RKO (cell line): ENCODE data around the gene C1orf74.

Experiments
- DNase-seq: peaks from one replicate; pipeline ENCODE4 v3.0.0-alpha.2; 2016; ENCODE audit warnings: low spot score

Gene C1orf74

DNA sequence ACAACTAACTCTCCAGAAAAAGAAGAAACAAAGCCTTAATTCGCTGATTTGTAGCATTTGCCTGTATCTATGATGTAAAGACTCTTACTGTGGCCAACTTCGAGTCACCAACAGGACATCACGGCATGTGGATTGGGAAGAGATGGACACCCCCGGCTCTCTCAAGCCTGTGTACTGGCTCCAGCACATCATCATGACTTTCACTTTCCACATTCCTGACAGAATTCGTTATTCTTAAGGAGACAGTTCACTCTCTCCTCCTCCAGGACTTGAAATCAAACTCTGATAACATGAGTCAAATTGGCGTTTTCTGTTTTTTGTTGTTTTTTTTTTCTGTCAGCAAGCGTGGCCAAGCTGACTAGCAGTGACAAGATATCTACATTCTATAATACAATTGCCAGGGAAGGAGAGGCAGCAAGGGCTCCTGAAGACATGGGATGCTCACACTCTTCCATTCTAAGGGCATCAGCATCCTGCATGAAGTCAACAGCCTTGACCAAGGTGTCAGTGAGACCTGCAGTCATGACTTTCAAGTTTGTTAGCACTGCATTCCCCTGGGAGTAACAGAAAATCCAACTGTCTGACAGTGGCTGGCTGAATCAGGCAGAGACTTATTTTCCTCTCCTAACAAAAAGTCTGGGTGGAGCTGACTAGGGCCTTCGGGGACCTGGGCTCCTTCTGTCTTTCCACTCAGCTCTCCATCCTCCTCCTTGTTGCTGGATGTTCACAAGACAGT lies 41.8 kb downstream of the C1orf74 start:
- peak; percentile 4 for DNase-seq

DNA sequence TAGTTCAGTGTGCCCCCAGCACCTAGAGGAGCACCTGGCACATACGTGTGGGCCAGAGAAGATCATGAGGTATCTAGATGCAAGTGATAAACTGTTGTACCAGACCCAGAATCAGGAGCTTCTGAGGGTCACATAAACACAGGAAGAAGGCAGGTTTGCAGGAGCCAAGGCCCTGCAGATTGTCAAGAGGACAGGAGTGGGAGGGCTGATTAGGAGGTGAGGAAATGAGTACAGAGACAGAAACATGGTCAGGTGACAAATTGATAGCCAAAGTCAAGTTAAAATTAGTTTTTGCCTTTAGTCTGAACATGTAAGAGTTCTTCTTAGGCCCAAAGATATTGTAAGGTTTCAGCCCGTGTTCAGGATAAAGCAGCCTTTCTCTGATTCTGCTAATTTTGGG lies 42.5 kb downstream of the C1orf74 start:
- no peak for DNase-seq

DNA sequence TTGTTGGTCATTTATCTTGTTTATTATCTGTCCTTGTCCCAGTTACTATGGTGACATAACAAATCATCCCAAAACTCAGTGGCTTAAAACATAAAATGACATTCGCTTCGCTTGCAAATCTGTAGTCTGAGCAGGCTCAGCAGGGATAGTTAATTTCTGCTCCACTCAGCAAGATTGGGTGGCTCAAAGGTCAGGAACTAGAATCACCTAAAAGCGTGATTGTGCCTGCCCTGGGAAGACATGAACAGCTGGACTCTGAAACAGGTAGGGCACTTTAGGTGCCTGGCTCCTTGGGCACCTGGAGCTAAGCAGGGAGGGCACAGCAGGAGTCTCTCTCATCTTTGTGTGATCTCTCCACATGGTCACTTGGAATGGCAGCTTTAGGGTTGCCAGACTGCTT lies 43.2 kb downstream of the C1orf74 start:
- no peak for DNase-seq

DNA sequence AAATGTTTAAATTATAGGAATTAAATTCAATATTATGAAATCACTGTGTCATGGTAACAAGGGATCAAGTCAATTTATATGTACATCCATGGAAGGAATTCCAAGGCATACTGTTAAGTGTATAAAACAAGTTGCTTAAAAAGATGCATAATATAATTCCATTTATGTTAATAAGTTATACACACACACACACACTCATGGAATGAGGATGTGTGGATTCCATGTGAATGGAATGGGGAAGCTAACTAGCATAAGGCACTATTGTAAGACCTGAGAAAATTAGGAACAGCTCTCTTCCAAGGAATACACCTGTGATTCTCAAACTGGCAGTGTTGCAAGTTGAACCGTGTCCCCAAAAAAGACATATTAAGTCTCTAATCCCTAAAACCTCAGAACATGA lies 46.1 kb downstream of the C1orf74 start:
- no peak for DNase-seq

DNA sequence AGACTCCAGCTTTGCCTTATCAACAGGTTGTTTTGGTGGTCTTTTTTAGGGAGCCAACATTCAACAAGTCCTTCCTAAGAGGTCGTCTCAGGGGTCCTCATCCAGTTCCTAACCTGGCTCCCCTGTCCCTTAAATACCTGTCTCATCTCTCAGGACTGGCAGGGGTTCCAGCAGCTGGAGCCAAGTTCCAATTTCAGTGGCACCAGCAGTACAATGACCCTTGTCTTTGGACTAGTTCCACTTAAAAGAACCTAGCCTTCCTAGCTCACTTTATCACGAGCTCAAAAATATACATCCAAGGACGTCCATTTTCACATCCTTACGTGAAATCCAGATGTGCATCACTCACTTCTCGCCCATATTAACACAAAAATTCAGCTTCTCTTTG lies 47.2 kb downstream of the C1orf74 start:
- DNase-seq = no peak

DNA sequence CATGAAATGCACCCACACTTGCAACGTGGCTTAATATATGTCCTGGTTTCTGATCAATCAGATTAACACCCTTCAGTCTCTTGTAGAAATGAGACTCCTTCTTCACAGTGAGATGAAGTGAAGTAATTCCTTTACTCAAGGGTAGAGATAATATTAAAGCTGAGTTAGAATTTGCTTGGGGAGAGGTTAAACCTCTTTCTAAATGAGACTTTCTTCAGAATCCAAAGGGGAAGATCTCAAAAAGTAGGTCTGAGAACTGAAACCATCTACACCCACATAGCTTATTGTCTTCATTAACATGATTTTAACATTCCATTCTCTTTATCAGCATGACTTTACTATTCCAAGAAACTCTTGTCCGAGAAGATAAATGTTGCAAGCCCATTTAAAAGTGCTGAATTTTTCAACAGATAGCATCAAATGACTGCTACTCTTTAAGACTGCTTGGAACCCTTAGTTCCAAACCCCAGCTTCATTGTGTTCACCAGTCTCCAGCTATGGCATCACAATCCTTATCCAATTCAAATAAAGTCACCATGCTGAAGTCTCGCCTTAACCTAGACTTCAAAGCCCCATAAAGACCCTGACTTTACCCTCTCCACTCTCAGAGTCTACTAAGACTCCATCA lies 47.8 kb downstream of the C1orf74 start:
- DNase-seq = no peak

DNA sequence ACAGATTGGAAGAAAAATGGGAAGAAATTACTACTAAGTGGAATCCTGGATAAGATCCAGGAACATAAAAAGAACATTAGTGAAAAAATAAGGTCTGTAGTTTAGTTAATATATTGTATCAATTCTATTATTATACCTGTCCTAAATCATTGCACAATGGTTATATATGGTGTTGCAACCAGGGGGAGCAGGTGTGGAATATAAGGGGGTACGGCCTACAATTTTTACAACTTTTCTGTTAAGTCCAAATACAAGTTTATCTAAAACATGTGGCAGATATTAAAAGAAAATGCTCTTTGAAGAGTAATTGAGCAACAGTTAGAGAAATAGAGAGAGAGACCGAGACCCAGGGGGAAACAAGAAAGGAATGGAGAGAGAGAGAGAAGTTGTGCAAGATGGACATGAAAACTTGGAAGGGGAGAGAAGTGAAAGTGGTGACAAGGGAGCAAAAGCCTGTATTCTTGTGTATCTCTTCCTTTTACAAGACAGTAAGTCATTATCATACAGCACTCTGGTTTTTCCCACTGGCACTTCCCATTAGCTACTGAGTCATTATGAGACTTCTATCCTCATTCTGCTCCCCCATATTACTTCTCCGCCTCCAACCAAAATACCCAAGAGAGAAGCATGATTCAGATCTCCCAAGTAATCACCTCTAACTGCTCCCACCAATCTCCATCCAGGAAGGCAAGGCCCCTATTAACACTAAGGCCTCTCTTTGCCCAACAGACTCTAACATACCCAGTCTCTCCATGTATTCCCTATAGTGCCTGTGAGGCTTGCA lies 50.8 kb downstream of the C1orf74 start:
- peak; percentile 11 for DNase-seq

DNA sequence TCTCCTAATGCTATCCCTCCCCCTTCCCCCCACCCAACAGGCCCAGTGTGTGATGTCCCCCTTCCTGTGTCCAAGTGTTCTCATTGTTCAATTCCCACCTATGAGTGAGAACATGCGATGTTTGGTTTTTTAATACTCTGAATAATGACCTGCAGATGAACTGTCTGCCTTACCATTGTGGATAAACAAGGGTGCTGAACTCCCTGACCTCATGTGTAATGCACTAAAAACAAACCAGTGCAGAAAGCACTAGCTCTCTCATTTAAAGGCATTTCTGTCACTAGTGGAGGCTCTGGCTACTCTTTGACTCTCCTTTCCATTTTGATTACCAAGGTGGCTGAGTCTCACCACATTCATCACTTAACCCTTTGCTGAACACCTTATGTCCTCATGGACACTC lies 51.6 kb downstream of the C1orf74 start:
- DNase-seq = no peak

DNA sequence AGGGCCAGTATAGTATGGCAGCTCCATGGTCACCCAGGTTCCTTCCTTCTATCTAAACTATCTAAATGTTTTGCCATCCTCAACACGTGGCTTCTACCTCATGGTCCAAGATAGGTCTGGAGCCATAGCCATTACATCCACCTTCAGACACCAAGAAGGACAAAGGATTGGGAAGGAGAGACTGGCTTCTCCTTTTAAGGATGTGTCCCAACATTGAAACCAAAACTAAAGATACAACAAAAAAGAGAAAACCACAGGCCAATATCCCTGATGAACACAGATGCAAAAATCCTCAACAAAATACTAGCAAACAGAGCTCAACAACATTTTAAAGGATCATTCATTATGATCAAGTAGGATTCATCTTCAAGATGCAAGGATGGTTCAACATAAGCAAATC lies 54.9 kb downstream of the C1orf74 start:
- DNase-seq = no peak
